Lung (tissue), 12 donors: ENCODE results near the gene IL17F. TPM values are rescaled to one million over a fixed set of nuclear protein-coding genes. Genes with fewer than 3 reads are reported as not detected.

Experiments used
- ATAC-seq: fragments of 200-7000 bp; cut with Tn5 transposase; one replicate; pipeline ENCODE4 v1.9.1; 2020; ENCODE audit warnings: moderate number of reproducible peaks; ENCODE audit not compliant: insufficient read depth, low FRiP score
- DNase-seq, 3 donors: peaks; one replicate each; pipeline ENCODE4 v3.0.0-alpha.2; 2013 to 2017
- H3K27ac ChIP-seq, 2 donors: one replicate each; pipeline ENCODE4 v1.5.1; 2013; ENCODE audit warnings: mild to moderate bottlenecking in 2 of 2, moderate library complexity in 2 of 2, control low read depth in 1 of 2, inconsistent platforms in 1 of 2, low read depth in 1 of 2, low read length in 1 of 2
- H3K27me3 ChIP-seq, 3 donors: one replicate each; pipeline ENCODE4 v1.5.1; 2013; ENCODE audit warnings: low read length in 2 of 3; ENCODE audit not compliant: control insufficient read depth in 3 of 3, insufficient read depth in 3 of 3
- H3K36me3 ChIP-seq, 4 donors: one replicate each; pipeline ENCODE4 v1.5.1; 2013; ENCODE audit warnings: low read length in 4 of 4, mild to moderate bottlenecking in 1 of 4, moderate library complexity in 1 of 4; ENCODE audit not compliant: control insufficient read depth in 4 of 4, insufficient read depth in 4 of 4
- H3K4me1 ChIP-seq, 5 donors: one replicate each; pipeline ENCODE4 v1.5.1; 2013; ENCODE audit warnings: low read length in 5 of 5, mild to moderate bottlenecking in 2 of 5, moderate library complexity in 1 of 5; ENCODE audit not compliant: control insufficient read depth in 5 of 5, insufficient read depth in 5 of 5
- H3K4me3 ChIP-seq: one replicate; pipeline ENCODE4 v1.5.1; 2013; ENCODE audit warnings: mild to moderate bottlenecking, control low read depth, moderate library complexity
- H3K9ac ChIP-seq, 2 donors: one replicate each; pipeline ENCODE4 v1.5.1; 2013; ENCODE audit warnings: low read length in 2 of 2, control low read depth in 1 of 2; ENCODE audit not compliant: insufficient read depth in 1 of 2
- H3K9me3 ChIP-seq, 4 donors: one replicate each; pipeline ENCODE4 v1.5.1; 2013; ENCODE audit warnings: low read length in 3 of 4, mild to moderate bottlenecking in 1 of 4, moderate library complexity in 1 of 4; ENCODE audit not compliant: control insufficient read depth in 4 of 4, insufficient read depth in 3 of 4
- CTCF ChIP-seq: IDR thresholded peaks from 2 replicates; pipeline ENCODE4 v1.5.1; 2012; ENCODE audit warnings: mild to moderate bottlenecking; ENCODE audit errors: control extremely low read depth, extremely low read depth
- WGBS, 2 donors: extraction: QIAGEN DNeasy Blood & Tissue Kit; methylation state at CpG; one replicate each; pipeline ENCODE4 v1.1.7; 2013; 5-methylcytosine and 5-hydroxymethylcytosine counted together
- polyA plus RNA-seq, 2 donors: library from polyadenylated mRNA; stranded (reverse); fragments of 200-250 nt; gene quantifications; one replicate each; pipeline ENCODE4 v1.2.1, GENCODE V29; 2013
- total RNA-seq, 2 donors: library from RNA; depleted of rRNA in 1 of 2; stranded (reverse); fragments of >200 nt in 1 of 2; gene quantifications; one replicate each; pipeline ENCODE4 v1.2.1, GENCODE V29; 2014 to 2021
- donor health status: control.
- donor health status: control.
- donor health status: Bipolar disorder and iron deficiency.
- donor health status: healthy.
- donor health status: DM: yes; HTN: yes; CAD: no.

The IL17F gene
- total and polyA plus RNA-seq, 4 donors: 0.08 TPM; not detected in 3

DNA sequence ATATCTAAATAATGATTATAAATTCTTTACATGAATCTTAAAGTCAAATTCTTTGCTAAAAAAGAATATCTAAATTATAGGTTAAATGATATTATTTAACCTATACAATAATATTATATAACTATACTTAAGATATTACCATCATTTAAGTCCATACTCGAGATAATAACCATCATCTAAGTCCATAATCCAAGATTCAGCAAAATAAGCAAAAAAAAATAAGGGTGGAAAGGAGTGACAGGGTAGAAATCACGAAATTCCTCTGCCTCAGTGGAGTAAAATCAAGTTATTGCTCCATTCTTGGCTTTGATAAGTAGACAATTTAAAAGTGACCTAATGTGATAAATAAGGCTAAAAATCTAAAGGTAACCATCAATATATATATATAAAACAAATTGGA lies 48.4 kb downstream of the IL17F start:
- no peaks in the 10 kb centered on the region for H3K27me3 ChIP-seq
- ATAC-seq (no peak), DNase-seq (no peak)
- no peaks in the 10 kb centered on the region for H3K4me1 ChIP-seq
- no peak overlapping the region for H3K27ac ChIP-seq
- TF ChIP-seq CTCF: no peak
- H3K4me3 ChIP-seq: no peak overlapping the region
- no peak overlapping the region for H3K9ac ChIP-seq
- H3K9me3 ChIP-seq: peaks cover 0 to 4% (median 0%) of the 10 kb centered on the region in 4 donors
- WGBS, 2 donors: 38 to 59% methylated on average over 2 of the region's 2 CpGs
- no peaks in the 10 kb centered on the region for H3K36me3 ChIP-seq

DNA sequence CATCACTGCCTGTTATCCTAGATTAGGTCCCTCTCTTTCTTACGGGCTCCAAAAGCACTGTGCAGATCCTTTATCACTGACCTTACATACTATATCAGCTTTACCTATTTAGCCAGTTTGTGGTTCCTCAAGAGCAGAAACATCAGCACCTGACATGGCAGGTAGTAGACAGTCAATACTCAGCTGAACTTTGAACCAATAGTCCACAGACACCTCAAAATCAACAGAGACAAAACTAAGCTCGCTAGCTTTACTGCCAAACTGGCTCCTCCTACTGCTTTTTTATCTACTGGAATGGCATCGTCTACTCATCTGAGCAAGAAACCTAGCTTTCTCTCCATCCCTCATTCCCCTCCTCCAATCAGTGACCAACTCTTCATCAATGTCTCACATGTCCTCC lies 52.5 kb downstream of the IL17F start:
- DNase-seq: no peak
- Histone ChIP-seq H3K9me3 (no peaks in the 10 kb centered on the region), H3K9ac (no peak overlapping the region), H3K27me3 (no peaks in the 10 kb centered on the region), H3K4me3 (no peak overlapping the region), H3K36me3 (no peaks in the 10 kb centered on the region), H3K4me1 (no peaks in the 10 kb centered on the region), H3K27ac (no peak overlapping the region)
- no peak for ATAC-seq
- TF ChIP-seq CTCF: no peak
- WGBS, 2 donors: 55 to 70% methylated on average over 3 of the region's 3 CpGs

DNA sequence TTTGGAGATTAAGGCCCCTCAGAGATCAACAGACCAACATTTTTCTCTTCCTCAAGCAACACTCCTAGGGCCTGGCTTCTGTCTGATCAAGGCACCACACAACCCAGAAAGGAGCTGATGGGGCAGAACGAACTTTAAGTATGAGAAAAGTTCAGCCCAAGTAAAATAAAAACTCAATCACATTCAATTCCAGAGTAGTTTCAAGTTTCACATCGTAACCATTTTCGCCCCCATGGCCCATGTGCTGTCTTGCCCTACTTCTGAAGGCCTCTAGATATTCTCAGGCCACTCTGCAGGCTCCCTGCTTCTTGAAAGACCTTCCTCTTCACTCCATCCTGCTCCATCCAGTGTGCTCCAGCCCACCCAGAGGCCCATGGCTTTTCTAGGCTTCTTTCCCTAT lies 53.9 kb downstream of the IL17F start:
- Histone ChIP-seq H3K4me3 (no peak overlapping the region), H3K27ac (no peak overlapping the region), H3K9ac (no peak overlapping the region), H3K36me3 (no peaks in the 10 kb centered on the region), H3K9me3 (no peaks in the 10 kb centered on the region), H3K27me3 (no peaks in the 10 kb centered on the region), H3K4me1 (no peaks in the 10 kb centered on the region)
- no peak for TF ChIP-seq CTCF
- DNase-seq (no peak), ATAC-seq (no peak)
- 87 to 89% methylated on average over 3 of the region's 3 CpGs for WGBS, 2 donors

DNA sequence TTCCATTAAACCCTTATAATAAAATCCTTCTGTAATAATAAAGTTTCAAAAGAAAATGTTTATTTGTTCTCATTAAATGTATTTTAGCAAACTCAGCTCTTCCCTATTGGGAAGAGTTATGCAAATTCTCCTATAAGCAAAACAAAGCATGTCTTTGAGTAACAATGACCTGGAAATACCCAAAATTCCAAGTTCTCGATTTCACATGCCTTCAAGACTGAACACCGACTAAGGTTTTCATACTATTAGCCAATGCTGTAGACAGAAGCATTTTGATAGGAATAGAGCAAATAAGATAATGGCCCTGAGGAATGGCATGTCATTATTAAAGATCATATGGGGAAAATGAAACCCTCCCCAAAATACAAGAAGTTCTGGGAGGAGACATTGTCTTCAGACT lies 54.3 kb downstream of the IL17F start:
- no peaks in the 10 kb centered on the region for H3K27me3 ChIP-seq
- TF ChIP-seq CTCF: no peak
- H3K9me3 ChIP-seq: no peaks in the 10 kb centered on the region
- H3K4me1 ChIP-seq: no peaks in the 10 kb centered on the region
- no peak for DNase-seq
- no peak for ATAC-seq
- WGBS, 2 donors: 88 to 89% methylated on average over 2 of the region's 2 CpGs
- H3K9ac ChIP-seq: no peak overlapping the region
- H3K4me3 ChIP-seq: no peak overlapping the region
- H3K27ac ChIP-seq: no peak overlapping the region
- H3K36me3 ChIP-seq: no peaks in the 10 kb centered on the region
